CD14-positive monocyte (primary cell): ENCODE measurements around the gene CNGB1. TPM values are rescaled to one million over a fixed set of nuclear protein-coding genes. Genes with fewer than 3 reads are reported as not detected.
"Not testable (repeated sequence)": the region's sequence is repeated elsewhere in the genome, so short reads cannot be mapped to it uniquely, and the experiment has no call there.

ENCODE experiments used
- DNase-seq, 3 donors: peaks; one replicate each; pipeline ENCODE4 v3.0.0-alpha.2; 2011 to 2022
- H2AFZ ChIP-seq: 2 replicates; pipeline ENCODE4 v1.6.0; 2012; ENCODE audit warnings: mild to moderate bottlenecking, low read depth, low read length, inconsistent platforms; ENCODE audit not compliant: insufficient read depth, poor library complexity, severe bottlenecking
- H3K27ac ChIP-seq, 2 donors: 1 replicate in 1 of 2; 2 replicates in 1 of 2; pipeline ENCODE4 v1.5.1; 2012 to 2013; ENCODE audit warnings: low read length in 2 of 2, control low read depth in 1 of 2, inconsistent platforms in 1 of 2, low read depth in 1 of 2, mild to moderate bottlenecking in 1 of 2
- H3K27me3 ChIP-seq, 2 donors: one replicate each; pipeline versions ENCODE4 v1.6.0 to v1.6.1; 2011 to 2013; ENCODE audit warnings: low read length in 2 of 2; ENCODE audit not compliant: control insufficient read depth in 2 of 2, insufficient read depth in 2 of 2
- H3K36me3 ChIP-seq, 2 donors: replicated peaks in 1 of 2; 1 replicate in 1 of 2; 2 replicates in 1 of 2; pipeline versions ENCODE4 v1.5.1 to v1.6.1; 2012 to 2013; ENCODE audit warnings: low read length in 2 of 2, control low read depth in 1 of 2, inconsistent platforms in 1 of 2, mild to moderate bottlenecking in 1 of 2; ENCODE audit not compliant: insufficient read depth in 2 of 2, control insufficient read depth in 1 of 2
- H3K4me1 ChIP-seq, 2 donors: 1 replicate in 1 of 2; 2 replicates in 1 of 2; pipeline versions ENCODE4 v1.5.1 to v1.6.1; 2012 to 2013; ENCODE audit warnings: low read length in 2 of 2, control low read depth in 1 of 2, inconsistent platforms in 1 of 2, mild to moderate bottlenecking in 1 of 2, moderate library complexity in 1 of 2; ENCODE audit not compliant: insufficient read depth in 2 of 2, control insufficient read depth in 1 of 2
- H3K4me2 ChIP-seq: replicated peaks from 2 replicates; pipeline ENCODE3; 2012; ENCODE audit warnings: low read length, moderate library complexity, mild to moderate bottlenecking; ENCODE audit not compliant: poor library complexity, severe bottlenecking; ENCODE audit errors: extremely low read depth
- H3K4me3 ChIP-seq, 3 experiments: fragments of 200-600 bp in 1 of 3; sonication (generic) in 1 of 3; replicated peaks in 1 of 3; 1 replicate in 2 of 3; 2 replicates in 1 of 3; pipeline ENCODE4 v1.5.1; 2011 to 2013; ENCODE audit warnings: low read length in 3 of 3, mild to moderate bottlenecking in 3 of 3, control low read depth in 2 of 3, low read depth in 2 of 3, inconsistent platforms in 1 of 3, moderate library complexity in 1 of 3
- H3K79me2 ChIP-seq: 2 replicates; pipeline ENCODE4 v1.6.0; 2012; ENCODE audit warnings: mild to moderate bottlenecking, control low read depth, inconsistent platforms, low read length, moderate library complexity; ENCODE audit not compliant: insufficient read depth
- H3K9ac ChIP-seq: 2 replicates; pipeline ENCODE4 v1.6.0; 2017; ENCODE audit warnings: low read length, mild to moderate bottlenecking; ENCODE audit not compliant: insufficient read depth, poor library complexity, severe bottlenecking
- H3K9me3 ChIP-seq, 2 donors: replicated peaks in 1 of 2; 1 replicate in 1 of 2; 2 replicates in 1 of 2; pipeline versions ENCODE4 v1.5.1 to v1.6.1; 2012 to 2013; ENCODE audit warnings: low read length in 2 of 2, control low read depth in 1 of 2; ENCODE audit not compliant: control insufficient read depth in 1 of 2, insufficient read depth in 1 of 2
- H4K20me1 ChIP-seq: 2 replicates; pipeline ENCODE4 v1.6.0; 2012; ENCODE audit warnings: mild to moderate bottlenecking, low read length, control low read depth, moderate library complexity; ENCODE audit not compliant: insufficient read depth
- H3K27ac Mint-ChIP-seq, 7 donors: one replicate each; pipeline ENCODE4 v1.8.0; 2020; ENCODE audit warnings: mild to moderate bottlenecking in 7 of 7, mixed read lengths in 7 of 7, moderate library complexity in 6 of 7, inconsistent platforms in 2 of 7
- H3K27me3 Mint-ChIP-seq, 3 donors: one replicate each; pipeline ENCODE4 v1.8.0; 2021 to 2022; ENCODE audit warnings: low read depth in 3 of 3, mild to moderate bottlenecking in 3 of 3, mixed read lengths in 3 of 3, moderate library complexity in 3 of 3, inconsistent platforms in 1 of 3
- H3K36me3 Mint-ChIP-seq, 2 donors: one replicate each; pipeline ENCODE4 v1.8.0; 2020; ENCODE audit warnings: mixed read lengths in 2 of 2, inconsistent platforms in 1 of 2, mild to moderate bottlenecking in 1 of 2
- H3K4me1 Mint-ChIP-seq: one replicate; pipeline ENCODE4 v1.8.0; 2020; ENCODE audit warnings: mild to moderate bottlenecking, mixed read lengths
- H3K4me3 Mint-ChIP-seq, 2 donors: one replicate each; pipeline ENCODE4 v1.8.0; 2020; ENCODE audit warnings: mild to moderate bottlenecking in 2 of 2, mixed read lengths in 2 of 2, moderate library complexity in 1 of 2
- H3K9me3 Mint-ChIP-seq, 7 donors: one replicate each; pipeline ENCODE4 v1.8.0; 2020 to 2022; ENCODE audit warnings: mixed read lengths in 7 of 7, mild to moderate bottlenecking in 6 of 7, moderate library complexity in 6 of 7, inconsistent platforms in 2 of 7
- CTCF ChIP-seq: fragments of 200-600 bp; IDR thresholded peaks from one replicate; pipeline ENCODE4 v1.8.0; 2022; ENCODE audit warnings: antibody characterized with exemption, mild to moderate bottlenecking
- WGBS: methylation state at CpG from one replicate; pipeline ENCODE4 v1.1.5; 2013; ENCODE audit warnings: missing lambda C conversion rate; ENCODE audit not compliant: insufficient coverage; 5-methylcytosine and 5-hydroxymethylcytosine counted together
- intact Hi-C, 2 donors: fragments of 100-400 bp; cut with micrococcal nuclease; formaldehyde crosslinking; loops; one replicate each; pipeline versions ENCODE4 v1.15.0 to v1.15.1; 2023
- polyA plus RNA-seq, 3 donors: library from polyadenylated mRNA; depleted of rRNA in 1 of 3; unstranded in 2 of 3; stranded (reverse) in 1 of 3; fragments of 300-500 nt in 2 of 3; fragments of >200 nt in 1 of 3; fragmentation: Illumina TruSeq in 2 of 3; gene quantifications; 1 replicate in 2 of 3; 2 replicates in 1 of 3; pipeline ENCODE4 v1.2.3, GENCODE V29; 2012 to 2021

Gene CNGB1
- polyA plus RNA-seq, 3 donors, result not detected

GRCh38 chr16:57873218-57873617, 97.7 kb downstream of the CNGB1 start:
- no peaks in the 10 kb centered on the region for H3K36me3 Mint-ChIP-seq
- H3K27ac Mint-ChIP-seq, result no peak overlapping the region
- intact Hi-C loops, result no loop called here
- Histone ChIP-seq H3K9me3 (no peaks in the 10 kb centered on the region), H2AFZ (no peak overlapping the region), H3K4me2 (no peak overlapping the region), H3K79me2 (no peaks in the 10 kb centered on the region), H3K9ac (no peak overlapping the region), H3K4me1 (no peaks in the 10 kb centered on the region), H3K27ac (no peak overlapping the region), H3K36me3 (no peaks in the 10 kb centered on the region), H3K27me3 (no peaks in the 10 kb centered on the region), H3K4me3 (no peak overlapping the region), H4K20me1 (no peaks in the 10 kb centered on the region)
- H3K4me3 Mint-ChIP-seq, result no peak overlapping the region
- peaks cover 2 to 23% (median 7%) of the 10 kb centered on the region in 3 donors for H3K27me3 Mint-ChIP-seq
- TF ChIP-seq CTCF, result no peak
- no peak for DNase-seq
- peaks cover 3% of the 10 kb centered on the region for H3K4me1 Mint-ChIP-seq
- no peaks in the 10 kb centered on the region for H3K9me3 Mint-ChIP-seq
- WGBS, result 50% methylated on average over 2 of the region's 11 CpGs

GRCh38 chr16:57872764-57873163, 98.2 kb downstream of the CNGB1 start:
- H3K27ac ChIP-seq, DNase-seq, H3K9ac ChIP-seq, H3K4me3 ChIP-seq, H4K20me1 ChIP-seq, intact Hi-C loops, H3K9me3 Mint-ChIP-seq, H3K27ac Mint-ChIP-seq, H3K4me1 Mint-ChIP-seq, H3K36me3 Mint-ChIP-seq, H3K4me1 ChIP-seq, H3K4me2 ChIP-seq, H3K9me3 ChIP-seq, H3K79me2 ChIP-seq, H3K36me3 ChIP-seq, H2AFZ ChIP-seq, H3K27me3 ChIP-seq: not testable (repeated sequence)
- Mint-ChIP-seq H3K27me3 (peaks cover 2 to 23% (median 7%) of the 10 kb centered on the region in 3 donors), H3K4me3 (peak overlapping the region in 1 of 2 donors; percentile 11)
- WGBS, result 99% methylated on average over 10 of the region's 12 CpGs
